ENCODE measurements around the gene BBS2.
"Not testable (repeated sequence)": the region's sequence is repeated elsewhere in the genome, so short reads cannot be mapped to it uniquely, and the experiment has no call there.

Gene BBS2

GRCh38 chr16:56518425-56518824 is 1.4 kb downstream of the BBS2 start:
- no peak for DNase-seq (ENCODE audit: low spot score)

- DNase-seq (ENCODE audit: low spot score), result no peak
These were observed 2.6 kb downstream of the BBS2 start for GRCh38 chr16:56517206-56517605.

GRCh38 chr16:56515665-56516064 is 4.2 kb downstream of the BBS2 start:
- DNase-seq (ENCODE audit: low spot score), result no peak

GRCh38 chr16:56514845-56515244 is 5.0 kb downstream of the BBS2 start:
- DNase-seq (ENCODE audit: low spot score), result no peak

- DNase-seq (ENCODE audit: low spot score), result peak; percentile 36
These were observed 5.9 kb downstream of the BBS2 start for GRCh38 chr16:56513972-56514371.

GRCh38 chr16:56513091-56513490 is 6.7 kb downstream of the BBS2 start:
- DNase-seq (ENCODE audit: low spot score), result no peak

GRCh38 chr16:56512025-56512424 is 7.8 kb downstream of the BBS2 start:
- no peak for DNase-seq (ENCODE audit: low spot score)

GRCh38 chr16:56510544-56510943 is 9.3 kb downstream of the BBS2 start:
- DNase-seq (ENCODE audit: low spot score), result no peak

- DNase-seq (ENCODE audit: low spot score), result peak; percentile 79
These were observed 12.9 kb downstream of the BBS2 start for GRCh38 chr16:56506941-56507340.

GRCh38 chr16:56505181-56505580 is 14.6 kb downstream of the BBS2 start:
- DNase-seq (ENCODE audit: low spot score), result no peak

GRCh38 chr16:56493815-56494214 is 26.0 kb downstream of the BBS2 start:
- no peak for DNase-seq (ENCODE audit: low spot score)

- DNase-seq (ENCODE audit: low spot score), result no peak
These were observed 26.7 kb downstream of the BBS2 start for GRCh38 chr16:56493126-56493525.

- DNase-seq (ENCODE audit: low spot score), result no peak
These were observed 28.1 kb downstream of the BBS2 start for GRCh38 chr16:56491657-56492261.

- DNase-seq (ENCODE audit: low spot score), result not testable (repeated sequence)
These were observed 31.0 kb downstream of the BBS2 start for GRCh38 chr16:56488868-56489267.

- DNase-seq (ENCODE audit: low spot score), result no peak
These were observed 31.8 kb downstream of the BBS2 start for GRCh38 chr16:56488035-56488434.

GRCh38 chr16:56483394-56483793 is 36.4 kb downstream of the BBS2 start:
- DNase-seq (ENCODE audit: low spot score), result no peak

GRCh38 chr16:56482683-56483236 is 37.1 kb downstream of the BBS2 start:
- DNase-seq (ENCODE audit: low spot score), result no peak

- DNase-seq (ENCODE audit: low spot score), result no peak
These were observed 38.2 kb downstream of the BBS2 start for GRCh38 chr16:56481468-56482122.

GRCh38 chr16:56480776-56481467 is 38.9 kb downstream of the BBS2 start:
- DNase-seq (ENCODE audit: low spot score), result no peak

GRCh38 chr16:56479469-56479868 is 40.4 kb downstream of the BBS2 start:
- DNase-seq (ENCODE audit: low spot score), result no peak

- DNase-seq (ENCODE audit: low spot score), result no peak
These were observed 41.4 kb downstream of the BBS2 start for GRCh38 chr16:56478281-56479049.
